HG03045 (cell line): Measurements from ENCODE around the gene RAET1G.
"Not testable (repeated sequence)": the region's sequence is repeated elsewhere in the genome, so short reads cannot be mapped to it uniquely, and the experiment has no call there.

Experiments
- ATAC-seq: cut with Tn5 transposase; IDR thresholded peaks from one replicate; pipeline ENCODE4 v1.9.1; 2021; ENCODE audit warnings: mild to moderate bottlenecking, moderate library complexity; ENCODE audit not compliant: unreplicated experiment

The RAET1G gene

DNA sequence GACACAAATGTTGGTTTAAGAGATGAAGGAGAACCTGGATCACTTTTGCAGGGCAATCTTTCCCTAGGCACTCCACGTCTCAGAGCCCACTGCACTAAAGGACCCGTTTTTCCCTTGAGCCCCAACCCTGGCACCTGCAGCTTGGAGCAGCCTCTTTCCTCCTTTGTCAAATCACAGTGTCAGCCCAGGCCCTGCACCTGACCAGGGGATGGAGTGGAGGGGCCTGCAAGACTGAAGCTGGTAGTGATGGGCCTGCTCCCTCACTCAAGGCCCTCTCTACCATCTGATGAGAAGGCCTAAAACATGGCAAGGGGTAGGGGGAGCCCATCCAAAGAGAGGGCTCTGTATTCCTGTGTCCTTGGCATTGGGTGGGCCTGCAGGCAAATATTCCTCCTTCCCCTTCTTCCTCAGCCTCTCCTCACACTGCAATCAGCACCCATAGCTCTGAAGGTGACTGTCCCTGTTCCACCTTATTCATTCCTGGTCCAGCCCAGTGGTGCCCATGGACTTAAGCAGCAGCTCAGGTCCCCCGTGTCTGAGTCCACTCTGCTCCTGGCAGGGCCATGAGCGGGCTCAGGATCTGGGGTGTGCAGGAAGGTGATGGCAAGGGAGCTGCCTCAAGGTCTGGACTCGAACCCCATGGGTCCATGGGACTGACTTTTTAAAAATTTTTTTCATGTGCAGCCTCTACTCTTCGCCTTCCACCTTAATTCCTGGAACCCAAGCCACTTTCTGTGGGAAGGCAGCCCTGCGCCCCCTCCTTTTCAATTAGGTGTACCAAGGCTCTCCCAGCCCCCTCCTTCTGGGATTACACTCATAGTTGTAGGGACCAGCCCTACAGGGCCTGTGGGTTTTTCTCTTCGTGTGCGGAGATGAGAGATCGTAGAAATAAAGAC is 6.7 kb downstream of the RAET1G start:
- ATAC-seq = no peak

- no peak for ATAC-seq
Measured at GRCh38 chr6:149913540-149914240, 9.2 kb downstream of the RAET1G start.

DNA sequence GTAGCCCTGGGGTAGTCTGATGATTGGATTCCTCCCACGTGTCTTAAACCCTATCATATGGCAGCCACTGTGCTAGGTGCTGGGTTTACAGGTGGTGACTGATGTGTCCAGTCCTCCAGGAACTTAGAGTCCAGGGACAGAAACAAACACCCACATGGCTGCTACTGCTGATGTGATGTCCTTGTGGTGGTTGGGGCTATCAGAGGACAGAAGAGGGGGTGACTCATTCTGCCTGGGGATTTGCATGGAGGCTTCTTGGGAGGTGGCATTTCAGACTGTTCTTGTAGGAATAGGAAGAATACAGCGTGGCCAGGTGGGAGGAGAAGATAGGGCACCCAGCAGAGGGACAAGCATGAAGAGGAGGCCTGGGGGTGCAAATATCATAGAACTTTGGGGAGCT is 9.8 kb downstream of the RAET1G start:
- ATAC-seq = no peak

GRCh38 chr6:149912680-149913079 is 10.2 kb downstream of the RAET1G start:
- not testable (repeated sequence) for ATAC-seq

GRCh38 chr6:149910721-149911151 is 12.2 kb downstream of the RAET1G start:
- ATAC-seq = no peak

DNA sequence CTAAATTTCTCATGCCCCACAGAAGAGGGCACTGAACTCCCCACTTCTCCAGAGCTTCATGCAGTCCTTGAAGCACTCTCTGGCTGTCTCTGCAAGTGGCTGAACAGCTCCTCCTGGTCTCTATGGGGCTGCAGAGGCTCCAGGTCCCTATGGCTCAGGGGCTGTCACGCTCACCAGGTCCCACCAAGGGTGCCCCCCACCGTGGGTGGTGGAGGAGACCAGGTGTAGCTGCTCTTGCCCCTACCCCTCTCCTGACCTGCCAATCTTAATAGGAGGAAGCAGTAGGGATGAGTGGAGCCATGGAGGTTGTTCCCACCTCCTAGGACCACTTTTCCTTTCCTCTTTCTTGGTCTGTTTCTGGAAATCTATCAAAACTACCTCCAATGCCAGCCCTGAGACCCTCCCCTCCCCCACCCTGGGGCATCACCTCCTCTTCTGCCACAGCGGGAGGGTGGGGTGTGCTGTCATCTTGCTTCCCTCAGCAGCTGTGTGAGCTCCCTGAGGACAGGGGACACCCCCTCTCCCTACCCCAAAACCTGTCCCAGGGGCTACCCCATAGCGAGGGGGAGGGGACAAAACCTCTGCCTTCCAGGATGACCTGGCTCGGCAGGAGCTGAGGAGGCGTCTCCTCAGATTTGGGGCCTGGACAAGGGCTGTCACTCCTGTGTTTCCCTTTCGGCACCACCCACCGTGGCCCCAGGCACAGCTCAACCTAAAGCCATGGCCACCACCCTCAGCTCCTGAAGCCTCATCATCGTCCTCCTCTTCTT is 13.0 kb downstream of the RAET1G start:
- ATAC-seq = no peak

- ATAC-seq = not testable (repeated sequence)
Measured at GRCh38 chr6:149908480-149908879, 14.4 kb downstream of the RAET1G start.

DNA sequence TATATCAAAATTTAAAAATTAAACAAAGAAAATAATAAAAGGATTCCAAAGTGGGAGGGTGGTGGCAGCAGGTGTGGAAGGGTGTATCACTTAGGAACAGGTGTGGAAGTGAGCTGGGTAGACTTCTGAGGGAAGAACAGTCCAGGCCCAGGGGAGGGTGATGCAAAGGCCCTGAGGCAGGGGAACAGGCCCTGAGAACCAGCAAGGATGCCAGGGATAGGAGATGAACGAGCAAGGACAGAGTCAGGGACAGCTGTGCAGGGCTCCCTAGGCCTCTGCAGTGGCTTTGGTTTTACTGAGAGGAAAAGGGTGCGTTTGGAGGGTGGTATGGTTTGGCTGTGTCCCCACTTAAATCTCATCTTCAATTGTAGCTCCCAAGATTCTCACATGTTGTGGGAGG is 15.6 kb downstream of the RAET1G start:
- no peak for ATAC-seq

GRCh38 chr6:149906405-149906804 is 16.5 kb downstream of the RAET1G start:
- ATAC-seq = no peak

DNA sequence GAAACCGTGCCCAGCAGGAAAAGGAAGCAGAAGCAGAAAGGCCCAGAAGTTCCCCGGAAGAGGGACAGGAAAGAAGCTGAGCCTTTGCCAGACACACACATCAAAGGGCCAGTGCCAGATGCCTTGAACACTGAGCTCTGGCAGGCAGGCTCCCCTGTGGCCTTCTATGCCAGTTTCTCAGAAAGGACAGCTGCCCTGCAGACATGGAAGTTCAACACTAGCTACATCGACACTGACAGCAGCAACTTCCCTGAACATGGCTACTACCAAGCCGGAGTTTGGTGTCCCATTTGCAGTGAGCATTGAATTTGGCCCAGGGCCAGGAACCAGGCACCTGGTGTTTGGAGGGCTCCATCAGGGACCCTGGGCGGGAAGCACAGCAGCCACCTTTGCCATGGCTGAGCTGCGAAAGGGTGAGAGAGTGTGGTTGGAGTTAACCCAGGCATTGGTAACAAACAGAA is 17.0 kb downstream of the RAET1G start:
- no peak for ATAC-seq

GRCh38 chr6:149905371-149905910 is 17.5 kb downstream of the RAET1G start:
- ATAC-seq = no peak

GRCh38 chr6:149904661-149905370 is 18.1 kb downstream of the RAET1G start:
- no peak for ATAC-seq

GRCh38 chr6:149903938-149904611 is 18.8 kb downstream of the RAET1G start:
- ATAC-seq = no peak

GRCh38 chr6:149901444-149902140 is 21.3 kb downstream of the RAET1G start:
- no peak for ATAC-seq

- ATAC-seq = no peak
Measured at GRCh38 chr6:149900620-149901443, 22.1 kb downstream of the RAET1G start.

GRCh38 chr6:149899926-149900619 is 22.8 kb downstream of the RAET1G start:
- ATAC-seq = no peak

GRCh38 chr6:149899486-149899885 is 23.4 kb downstream of the RAET1G start:
- ATAC-seq = no peak

- no peak for ATAC-seq
Measured at GRCh38 chr6:149898966-149899365, 24.0 kb downstream of the RAET1G start.
